Nephron progenitor cell (in vitro differentiated cells): Measurements from ENCODE around the gene BBS4.
A peak's percentile ranks its signal among the peaks of the same experiment; 100 is the strongest.
"Not testable (repeated sequence)": the region's sequence is repeated elsewhere in the genome, so short reads cannot be mapped to it uniquely, and the experiment has no call there.

ENCODE experiments used
- DNase-seq: peaks from one replicate; pipeline ENCODE4 v3.0.0; 2021
- H3K27ac Mint-ChIP-seq: 2 replicates; pipeline ENCODE4 v1.8.0; 2021; ENCODE audit warnings: mild to moderate bottlenecking, moderate library complexity, mixed read lengths
- H3K27me3 Mint-ChIP-seq: 2 replicates; pipeline ENCODE4 v1.8.0; 2021; ENCODE audit warnings: mild to moderate bottlenecking, low read depth, mixed read lengths; ENCODE audit not compliant: poor library complexity
- H3K36me3 Mint-ChIP-seq: 2 replicates; pipeline ENCODE4 v1.8.0; 2021; ENCODE audit warnings: low read depth, mixed read lengths
- H3K4me1 Mint-ChIP-seq: 2 replicates; pipeline ENCODE4 v1.8.0; 2021; ENCODE audit warnings: mixed read lengths
- H3K4me3 Mint-ChIP-seq: 2 replicates; pipeline ENCODE4 v1.8.0; 2021; ENCODE audit warnings: mild to moderate bottlenecking, moderate library complexity, mixed read lengths
- H3K9me3 Mint-ChIP-seq: 2 replicates; pipeline ENCODE4 v1.8.0; 2021; ENCODE audit warnings: mild to moderate bottlenecking, moderate library complexity, mixed read lengths
- TF ChIP-seq, protein P1 (sequence below): fragments of 200-600 bp; sonication (generic); IDR thresholded peaks from 2 replicates; pipeline ENCODE4 v1.5.0; 2021; ENCODE audit warnings: antibody characterized with exemption

BBS4 gene

DNA sequence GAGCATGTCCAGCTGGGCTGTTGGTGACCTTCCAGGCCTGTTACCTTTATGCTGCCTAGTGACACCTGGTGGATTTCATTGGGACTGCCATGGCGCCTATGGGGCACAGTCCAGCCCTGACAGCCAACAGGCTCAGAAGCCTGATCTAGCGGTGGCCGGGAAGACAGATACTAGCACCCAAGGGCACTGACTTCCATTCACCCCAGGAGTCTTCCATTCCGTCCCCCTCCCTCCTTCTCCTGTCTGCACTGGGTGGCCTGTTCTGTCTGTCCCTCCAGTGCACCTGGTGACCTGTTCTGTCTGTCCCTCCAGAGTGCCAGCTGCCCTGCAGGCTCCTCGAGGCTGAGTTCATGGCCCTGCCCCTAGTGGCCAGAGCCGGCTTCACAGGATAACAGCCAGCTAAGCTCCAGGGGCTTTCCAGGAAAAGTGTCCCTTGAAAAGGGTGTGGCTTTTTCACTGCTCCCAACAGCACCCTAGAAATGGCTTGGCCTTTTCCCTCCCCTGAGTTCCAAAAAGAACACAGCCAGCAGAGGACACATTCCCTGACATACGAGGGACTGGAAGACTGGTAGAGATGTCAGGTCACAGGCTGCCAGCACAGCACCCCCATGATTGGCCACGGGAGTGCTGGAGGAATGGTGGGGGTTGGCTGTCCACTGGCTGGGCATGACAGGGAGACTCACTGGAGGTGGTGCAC lies 15.2 kb upstream of the BBS4 start:
- H3K36me3 Mint-ChIP-seq, H3K27me3 Mint-ChIP-seq, H3K27ac Mint-ChIP-seq, H3K4me1 Mint-ChIP-seq, H3K9me3 Mint-ChIP-seq: not testable (repeated sequence)
- TF ChIP-seq, protein P1, sequence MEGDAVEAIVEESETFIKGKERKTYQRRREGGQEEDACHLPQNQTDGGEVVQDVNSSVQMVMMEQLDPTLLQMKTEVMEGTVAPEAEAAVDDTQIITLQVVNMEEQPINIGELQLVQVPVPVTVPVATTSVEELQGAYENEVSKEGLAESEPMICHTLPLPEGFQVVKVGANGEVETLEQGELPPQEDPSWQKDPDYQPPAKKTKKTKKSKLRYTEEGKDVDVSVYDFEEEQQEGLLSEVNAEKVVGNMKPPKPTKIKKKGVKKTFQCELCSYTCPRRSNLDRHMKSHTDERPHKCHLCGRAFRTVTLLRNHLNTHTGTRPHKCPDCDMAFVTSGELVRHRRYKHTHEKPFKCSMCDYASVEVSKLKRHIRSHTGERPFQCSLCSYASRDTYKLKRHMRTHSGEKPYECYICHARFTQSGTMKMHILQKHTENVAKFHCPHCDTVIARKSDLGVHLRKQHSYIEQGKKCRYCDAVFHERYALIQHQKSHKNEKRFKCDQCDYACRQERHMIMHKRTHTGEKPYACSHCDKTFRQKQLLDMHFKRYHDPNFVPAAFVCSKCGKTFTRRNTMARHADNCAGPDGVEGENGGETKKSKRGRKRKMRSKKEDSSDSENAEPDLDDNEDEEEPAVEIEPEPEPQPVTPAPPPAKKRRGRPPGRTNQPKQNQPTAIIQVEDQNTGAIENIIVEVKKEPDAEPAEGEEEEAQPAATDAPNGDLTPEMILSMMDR, result peak; percentile 71
- H3K4me3 Mint-ChIP-seq, result peak overlapping the region; percentile 82
- DNase-seq, result peak; percentile 87

GRCh38 chr15:72671525-72671924 lies 14.5 kb upstream of the BBS4 start:
- Mint-ChIP-seq H3K4me3 (no peak overlapping the region), H3K9me3 (no peaks in the 10 kb centered on the region), H3K36me3 (no peaks in the 10 kb centered on the region), H3K27ac (no peak overlapping the region), H3K27me3 (peaks cover 12% of the 10 kb centered on the region), H3K4me1 (peaks cover 5% of the 10 kb centered on the region)
- TF ChIP-seq, protein P1, result no peak
- DNase-seq, result no peak

- H3K4me1 Mint-ChIP-seq, result no peaks in the 10 kb centered on the region
- H3K4me3 Mint-ChIP-seq, result no peak overlapping the region
- no peak overlapping the region for H3K27ac Mint-ChIP-seq
- H3K36me3 Mint-ChIP-seq, result no peaks in the 10 kb centered on the region
- no peak for DNase-seq
- TF ChIP-seq, protein P1, result no peak
- H3K27me3 Mint-ChIP-seq, result peaks cover 59% of the 10 kb centered on the region
- H3K9me3 Mint-ChIP-seq, result no peaks in the 10 kb centered on the region
Observed at GRCh38 chr15:72676838-72677237, 9.2 kb upstream of the BBS4 start.

DNA sequence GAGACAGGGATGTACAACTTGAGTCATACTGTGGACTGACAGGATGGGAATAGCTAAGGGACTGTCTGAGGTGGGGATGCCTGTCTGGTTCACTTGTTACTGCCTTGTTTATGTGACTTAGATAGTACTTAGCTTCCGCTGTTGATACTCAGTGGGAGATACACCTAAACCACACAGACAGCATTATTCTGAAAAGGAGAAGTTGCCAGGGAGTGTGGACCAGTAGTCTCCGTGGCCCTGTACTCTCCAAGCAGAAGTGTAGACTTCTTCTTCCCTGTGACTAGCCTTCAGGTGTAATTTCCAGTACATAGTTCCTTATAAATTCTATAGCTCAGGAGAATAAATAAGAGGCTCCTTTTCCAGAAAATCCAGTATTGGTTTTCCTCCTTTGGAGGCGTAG lies 5.1 kb upstream of the BBS4 start:
- Mint-ChIP-seq H3K9me3 (no peaks in the 10 kb centered on the region), H3K36me3 (no peaks in the 10 kb centered on the region), H3K4me3 (no peak overlapping the region), H3K4me1 (peaks cover 10% of the 10 kb centered on the region), H3K27me3 (peaks cover 56% of the 10 kb centered on the region), H3K27ac (peak overlapping the region; percentile 22)
- TF ChIP-seq, protein P1, result no peak
- no peak for DNase-seq

DNA sequence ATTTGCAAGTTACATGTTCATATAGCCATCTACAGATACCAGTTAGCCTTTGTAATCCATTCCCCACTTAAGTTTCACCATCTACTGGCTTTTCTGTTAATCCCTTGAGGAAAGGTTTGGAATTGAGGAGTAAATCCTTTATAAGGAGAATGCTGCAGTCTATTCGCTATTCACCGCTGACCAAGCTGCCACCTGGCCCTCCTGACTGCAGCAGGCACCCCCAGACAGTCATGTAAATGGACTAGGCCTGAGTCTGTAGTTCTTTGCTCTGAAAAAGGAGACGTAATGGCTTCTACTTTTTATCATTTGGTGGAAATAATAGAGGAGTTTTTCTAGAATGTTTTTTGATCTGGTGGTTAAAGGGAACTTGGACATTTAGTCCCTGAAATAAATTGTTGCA lies 3.2 kb upstream of the BBS4 start:
- no peak overlapping the region for H3K4me3 Mint-ChIP-seq
- no peak overlapping the region for H3K27ac Mint-ChIP-seq
- no peak for DNase-seq
- H3K4me1 Mint-ChIP-seq, result peaks cover 15% of the 10 kb centered on the region
- TF ChIP-seq, protein P1, result no peak
- H3K27me3 Mint-ChIP-seq, result peaks cover 43% of the 10 kb centered on the region
- H3K36me3 Mint-ChIP-seq, result no peaks in the 10 kb centered on the region
- H3K9me3 Mint-ChIP-seq, result no peaks in the 10 kb centered on the region

DNA sequence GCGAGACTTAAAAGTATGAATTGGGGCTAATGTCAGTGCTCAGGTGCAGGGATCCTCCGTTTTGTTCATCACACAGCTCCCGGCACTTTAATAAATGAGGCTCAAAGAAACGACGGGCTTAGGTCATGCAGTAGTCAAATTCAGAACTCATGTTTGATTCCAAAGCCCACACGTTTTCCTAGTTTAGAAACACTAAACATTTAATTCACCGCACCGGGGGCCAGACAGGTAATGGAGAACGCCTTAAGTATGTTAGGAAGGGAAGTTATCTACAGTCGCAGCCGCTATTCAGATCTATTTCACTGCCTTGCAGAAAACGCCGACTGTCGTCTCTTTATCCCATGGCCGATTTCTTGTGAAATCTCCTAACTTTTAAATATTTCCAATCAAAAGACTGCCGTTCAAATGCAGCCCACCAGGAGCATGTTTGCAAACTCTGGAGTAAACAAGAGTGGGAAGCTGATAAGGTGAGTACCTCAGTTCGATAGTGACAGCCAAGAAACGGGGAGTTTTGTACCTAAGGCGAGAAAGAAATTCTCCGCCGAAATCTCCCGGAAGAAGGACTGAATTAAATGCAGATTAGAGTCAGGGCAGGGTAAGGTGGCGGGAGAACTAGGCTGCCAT lies 594 bp upstream of the BBS4 start:
- H3K4me3 Mint-ChIP-seq, result peak overlapping the region; percentile 95
- H3K27ac Mint-ChIP-seq, result peak overlapping the region; percentile 97
- no peak for DNase-seq
- no peaks in the 10 kb centered on the region for H3K9me3 Mint-ChIP-seq
- H3K36me3 Mint-ChIP-seq, result no peaks in the 10 kb centered on the region
- H3K4me1 Mint-ChIP-seq, result peaks cover 15% of the 10 kb centered on the region
- peaks cover 16% of the 10 kb centered on the region for H3K27me3 Mint-ChIP-seq
- TF ChIP-seq, protein P1, result no peak
